Measurements from ENCODE around the gene SLC40A1. TPM values are rescaled to one million over a fixed set of nuclear protein-coding genes. Genes with fewer than 3 reads are reported as not detected.

The SLC40A1 gene
- total RNA-seq, 1 experiment from 2014 or later: not detected

DNA sequence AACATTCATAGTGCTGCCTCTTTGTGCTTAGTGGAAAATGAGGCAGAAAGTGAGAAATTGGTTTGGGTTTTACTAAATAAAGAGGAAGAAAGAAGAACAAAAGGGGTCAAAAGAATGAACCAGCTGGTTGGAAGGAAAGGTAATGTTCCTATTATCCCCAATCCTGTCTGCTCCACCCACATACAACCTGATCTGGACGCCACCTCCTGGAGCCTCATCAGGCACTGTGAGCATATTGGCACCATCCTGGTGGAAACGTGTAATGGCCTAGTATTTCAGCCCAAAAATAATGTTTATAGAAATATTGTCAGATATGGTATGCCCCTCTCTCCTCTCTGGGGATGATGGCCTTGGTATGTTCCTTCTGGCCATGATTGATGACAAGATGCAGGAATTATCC is 45.0 kb upstream of the SLC40A1 start:
- Histone ChIP-seq H3K56ac (ENCODE audit: insufficient read length, low read depth, low read length) (no peak overlapping the region), H3K9me3 (ENCODE audit: control insufficient read depth, low read depth, low read length) (no peaks in the 10 kb centered on the region), H4K20me1 (ENCODE audit: control insufficient read depth, insufficient read depth, insufficient read length) (no peaks in the 10 kb centered on the region), H4K5ac (ENCODE audit: insufficient read length, low read depth, low read length) (no peak overlapping the region), H3K27me3 (ENCODE audit: insufficient read depth, low read length) (no peaks in the 10 kb centered on the region), H2AK5ac (ENCODE audit: insufficient read length, low read length) (no peak overlapping the region), H3K4ac (ENCODE audit: low read depth, low read length) (no peak overlapping the region), H3K23ac (ENCODE audit: insufficient read length, low read depth, low read length) (no peak overlapping the region), H2BK12ac (ENCODE audit: insufficient read length, low read depth, low read length) (no peak overlapping the region), H3K79me2 (ENCODE audit: insufficient read depth, low read length) (no peaks in the 10 kb centered on the region), H2AFZ (ENCODE audit: low read length) (no peak overlapping the region), H3T11ph (ENCODE audit: low read length) (no peak overlapping the region), H3K18ac (ENCODE audit: insufficient read length, low read depth, low read length) (no peak overlapping the region), H4K91ac (ENCODE audit: insufficient read length, low read depth, low read length) (no peak overlapping the region), H2BK120ac (ENCODE audit: low read depth, low read length, poor library complexity, severe bottlenecking) (no peak overlapping the region), H3K4me2 (ENCODE audit: insufficient read depth, insufficient read length, low read length) (no peak overlapping the region), H4K8ac (replicated peaks; ENCODE audit: insufficient read length, low read depth, low read length) (no peak overlapping the region), H2BK15ac (ENCODE audit: low read depth, low read length) (no peak overlapping the region), H3K27ac (ENCODE audit: insufficient read length, low read depth, low read length) (no peak overlapping the region), H3K23me2 (ENCODE audit: insufficient read length, low read depth, low read length, poor library complexity, severe bottlenecking) (no peaks in the 10 kb centered on the region), H2BK5ac (ENCODE audit: insufficient read length, low read length) (no peak overlapping the region), H3K4me1 (ENCODE audit: insufficient read depth, low read length) (peaks cover 4% of the 10 kb centered on the region), H3K9ac (ENCODE audit: extremely low read depth, insufficient read length, low read length) (no peak overlapping the region), H3K14ac (ENCODE audit: insufficient read depth, low read length) (no peak overlapping the region), H3K79me1 (ENCODE audit: insufficient read depth, low read depth, low read length, poor library complexity, severe bottlenecking) (no peaks in the 10 kb centered on the region), H2BK20ac (ENCODE audit: low read depth, low read length, poor library complexity, severe bottlenecking) (no peak overlapping the region)
- no peaks in the 10 kb centered on the region for H3K36me3 Mint-ChIP-seq (ENCODE audit: insufficient read depth in 1 of 3, low read depth in 3 of 3)
- H3K27me3 Mint-ChIP-seq (ENCODE audit: low read depth): no peaks in the 10 kb centered on the region
- H3K9me3 Mint-ChIP-seq: no peaks in the 10 kb centered on the region
- no peak overlapping the region for H3K27ac Mint-ChIP-seq
- TF ChIP-seq, protein P1, sequence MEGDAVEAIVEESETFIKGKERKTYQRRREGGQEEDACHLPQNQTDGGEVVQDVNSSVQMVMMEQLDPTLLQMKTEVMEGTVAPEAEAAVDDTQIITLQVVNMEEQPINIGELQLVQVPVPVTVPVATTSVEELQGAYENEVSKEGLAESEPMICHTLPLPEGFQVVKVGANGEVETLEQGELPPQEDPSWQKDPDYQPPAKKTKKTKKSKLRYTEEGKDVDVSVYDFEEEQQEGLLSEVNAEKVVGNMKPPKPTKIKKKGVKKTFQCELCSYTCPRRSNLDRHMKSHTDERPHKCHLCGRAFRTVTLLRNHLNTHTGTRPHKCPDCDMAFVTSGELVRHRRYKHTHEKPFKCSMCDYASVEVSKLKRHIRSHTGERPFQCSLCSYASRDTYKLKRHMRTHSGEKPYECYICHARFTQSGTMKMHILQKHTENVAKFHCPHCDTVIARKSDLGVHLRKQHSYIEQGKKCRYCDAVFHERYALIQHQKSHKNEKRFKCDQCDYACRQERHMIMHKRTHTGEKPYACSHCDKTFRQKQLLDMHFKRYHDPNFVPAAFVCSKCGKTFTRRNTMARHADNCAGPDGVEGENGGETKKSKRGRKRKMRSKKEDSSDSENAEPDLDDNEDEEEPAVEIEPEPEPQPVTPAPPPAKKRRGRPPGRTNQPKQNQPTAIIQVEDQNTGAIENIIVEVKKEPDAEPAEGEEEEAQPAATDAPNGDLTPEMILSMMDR (conservative IDR thresholded peaks at IDR 0.05): no peak
- peaks cover 9 to 12% of the 10 kb centered on the region in 2 experiments for H3K4me1 Mint-ChIP-seq
- no CpG with 5 or more reads among the region's 2 CpGs for WGBS (ENCODE audit: extremely low coverage, insufficient read length, low lambda C conversion rate)
- DNase-seq: no peak
- H3K4me3 Mint-ChIP-seq: no peak overlapping the region
